A549 (cell line): ENCODE measurements around the gene TSHZ2. TPM values are rescaled to one million over a fixed set of nuclear protein-coding genes. Genes with fewer than 3 reads are reported as not detected.
A peak's percentile ranks its signal among the peaks of the same experiment; 100 is the strongest.

ENCODE experiments used
- ATAC-seq, 2 experiments: fragments of 200-7000 bp in 1 of 2; fragments of >200 bp in 1 of 2; cut with Nextera tagmentation in 1 of 2; cut with Tn5 transposase in 1 of 2; 3 replicates each; pipeline versions ENCODE4 v1.8.0 to v1.9.1; 2018 to 2020; ENCODE audit warnings: mild to moderate bottlenecking in 1 of 2, moderate library complexity in 1 of 2
- CTCF ChIA-PET: fragments of 300-600 bp; sonication (Branson Sonifier 250); formaldehyde crosslinking; extraction: SDS; loops from one replicate; lab custom pipeline; 2021; ENCODE audit warnings: antibody characterized with exemption, inconsistent platforms; lab: Yijun Ruan, JAX
- POLR2A ChIA-PET: fragments of 350-600 bp; formaldehyde crosslinking; extraction: SDS; loops from one replicate; lab custom pipeline; 2021; ENCODE audit warnings: antibody characterized with exemption, inconsistent platforms; lab: Yijun Ruan, JAX
- DNase-seq, 2 experiments: peaks; one replicate each; pipeline versions ENCODE4 v3.0.0 to v3.0.0-alpha.2; 2011 to 2016; ENCODE audit warnings: low read depth in 1 of 2, low spot score in 1 of 2
- FAIRE-seq: peaks from 2 replicates; lab custom pipeline; 2011; peaks lifted over from hg19 to GRCh38; lab: Jason Lieb, UNC
- H3K27ac ChIP-seq, 2 experiments: fragments of >200 bp; sonication (Bioruptor Twin); formaldehyde crosslinking; 3 replicates each; pipeline ENCODE4 v1.5.1; 2016 to 2017
- H3K4me1 ChIP-seq: fragments of >200 bp; sonication (Bioruptor Twin); formaldehyde crosslinking; 3 replicates; pipeline ENCODE4 v1.6.1; 2016
- H3K4me2 ChIP-seq: fragments of >200 bp; sonication (Bioruptor Twin); formaldehyde crosslinking; 3 replicates; pipeline ENCODE4 v1.6.1; 2016
- H3K4me3 ChIP-seq: fragments of >200 bp; sonication (Bioruptor Twin); formaldehyde crosslinking; 3 replicates; pipeline ENCODE4 v1.5.1; 2016
- H3K9me3 ChIP-seq: fragments of >200 bp; sonication (Bioruptor Twin); formaldehyde crosslinking; 3 replicates; pipeline ENCODE4 v1.6.1; 2016
- BHLHE40 ChIP-seq: IDR thresholded peaks from 2 replicates; pipeline ENCODE4 v1.6.1; 2012; ENCODE audit warnings: low read depth, low read length, inconsistent platforms
- CBX8 ChIP-seq: fragments of 200-600 bp; sonication (generic); IDR thresholded peaks from 2 replicates; pipeline ENCODE4 v1.6.1; 2016
- CTCF ChIP-seq: fragments of >200 bp; sonication (Bioruptor Twin); formaldehyde crosslinking; IDR thresholded peaks from 3 replicates; pipeline ENCODE4 v1.5.1; 2016
- EHF ChIP-seq: fragments of 250-450 bp; sonication (Bioruptor Pico); IDR thresholded peaks from 2 replicates; pipeline ENCODE4 v1.5.0; 2020; ENCODE audit warnings: mild to moderate bottlenecking
- EP300 ChIP-seq, 2 experiments: fragments of >200 bp; sonication (Bioruptor Twin); formaldehyde crosslinking; IDR thresholded peaks; 2 replicates in 1 of 2; 3 replicates in 1 of 2; pipeline ENCODE4 v1.6.1; 2016 to 2017
- ESRRA ChIP-seq: fragments of 150-350 bp; IDR thresholded peaks from 2 replicates; pipeline ENCODE4 v1.6.1; 2014; ENCODE audit warnings: mild to moderate bottlenecking, low read length, borderline replicate concordance
- FOSB ChIP-seq: fragments of 250-450 bp; sonication (Bioruptor Pico); IDR thresholded peaks from 2 replicates; pipeline ENCODE4 v1.5.0; 2020; ENCODE audit warnings: mild to moderate bottlenecking, moderate library complexity
- FOSL2 ChIP-seq, 2 experiments: fragments of 450-650 bp in 1 of 2; fragments of >200 bp in 1 of 2; sonication (Bioruptor Twin) in 1 of 2; formaldehyde crosslinking; IDR thresholded peaks; 2 replicates each; pipeline versions ENCODE4 v1.5.0 to v1.6.1; 2016 to 2020; ENCODE audit warnings: mild to moderate bottlenecking in 1 of 2, moderate library complexity in 1 of 2
- FOXS1 ChIP-seq: fragments of 250-450 bp; sonication (Bioruptor Pico); IDR thresholded peaks from 2 replicates; pipeline ENCODE4 v1.5.0; 2020; ENCODE audit warnings: mild to moderate bottlenecking, moderate library complexity
- HES2 ChIP-seq: fragments of >200 bp; sonication (Bioruptor Twin); formaldehyde crosslinking; IDR thresholded peaks from 2 replicates; pipeline ENCODE4 v1.6.1; 2016
- MAFK ChIP-seq: fragments of 450-650 bp; IDR thresholded peaks from 2 replicates; pipeline ENCODE4 v1.6.1; 2014; ENCODE audit not compliant: partially characterized antibody
- MAX ChIP-seq: IDR thresholded peaks from 2 replicates; pipeline ENCODE4 v1.6.1; 2012
- MAZ ChIP-seq: fragments of 150-350 bp; IDR thresholded peaks from 2 replicates; pipeline ENCODE4 v1.6.1; 2014; ENCODE audit warnings: antibody characterized with exemption, low read depth, low read length, borderline replicate concordance
- POLR2A ChIP-seq: IDR thresholded peaks from 2 replicates; pipeline ENCODE4 v1.6.1; 2012; ENCODE audit warnings: mild to moderate bottlenecking, low read length
- RFX5 ChIP-seq: fragments of 450-650 bp; IDR thresholded peaks from 2 replicates; pipeline ENCODE4 v1.7.1; 2014; ENCODE audit warnings: antibody characterized with exemption, mild to moderate bottlenecking, moderate library complexity
- SMC3 ChIP-seq: fragments of >200 bp; sonication (Bioruptor Twin); formaldehyde crosslinking; IDR thresholded peaks from 3 replicates; pipeline ENCODE4 v1.6.1; 2018; ENCODE audit warnings: inconsistent platforms
- TFCP2L1 ChIP-seq: fragments of 250-450 bp; sonication (Bioruptor Pico); IDR thresholded peaks from 2 replicates; pipeline ENCODE4 v1.5.0; 2021; ENCODE audit warnings: mild to moderate bottlenecking
- TP53 ChIP-seq: fragments of 250-450 bp; sonication (Bioruptor Pico); IDR thresholded peaks from 2 replicates; pipeline ENCODE4 v1.5.0; 2021; ENCODE audit warnings: mild to moderate bottlenecking, moderate library complexity
- ZC3H11A ChIP-seq: fragments of 450-650 bp; IDR thresholded peaks from 2 replicates; pipeline ENCODE4 v1.6.1; 2014; ENCODE audit warnings: antibody characterized with exemption, mild to moderate bottlenecking
- ZFP36 ChIP-seq: fragments of 450-650 bp; IDR thresholded peaks from 2 replicates; pipeline ENCODE4 v1.6.1; 2014; ENCODE audit warnings: borderline replicate concordance; ENCODE audit not compliant: partially characterized antibody
- ZNF302 ChIP-seq: fragments of 250-450 bp; sonication (Bioruptor Pico); IDR thresholded peaks from 2 replicates; pipeline ENCODE4 v1.9.0; 2021; ENCODE audit warnings: inconsistent platforms, mild to moderate bottlenecking, moderate library complexity
- WGBS: methylation state at CpG from one replicate; pipeline ENCODE4 v1.1.6; 2017; ENCODE audit errors: missing lambda C conversion rate; 5-methylcytosine and 5-hydroxymethylcytosine counted together
- polyA plus RNA-seq, 4 experiments: library from polyadenylated mRNA; depleted of rRNA in 3 of 4; stranded (reverse); fragments of >200 nt; fragmentation: RNase III in 1 of 4; extraction: RNeasy Plus Mini Kit Qiagen cat#74134 plus additional on column Dnase treatment in 1 of 4; gene quantifications; 2 replicates in 3 of 4; 3 replicates in 1 of 4; pipeline ENCODE4 v1.2.3, GENCODE V29; 2011 to 2017
- TF ChIP-seq, protein P1 (sequence below): IDR thresholded peaks from 2 replicates; pipeline ENCODE4 v1.6.1; 2012; ENCODE audit warnings: low read depth, borderline replicate concordance
- TF ChIP-seq, protein P2 (sequence below): fragments of 200-600 bp; sonication (generic); IDR thresholded peaks from 2 replicates; pipeline ENCODE4 v1.6.1; 2016; ENCODE audit warnings: antibody characterized with exemption, mild to moderate bottlenecking, moderate library complexity

TSHZ2 gene
- polyA plus RNA-seq, 2 of the 4 experiments (the other 2 are of a cell fraction): not detected

- FAIRE-seq (no peak), ATAC-seq (no peak)
- 40% methylated on average over 7 of the region's 7 CpGs for WGBS
- H3K27ac ChIP-seq: no peak overlapping the region
- H3K4me1 ChIP-seq: no peaks in the 10 kb centered on the region
- H3K4me3 ChIP-seq: no peak overlapping the region
- H3K4me2 ChIP-seq: no peak overlapping the region
- CTCF ChIA-PET: interaction anchor here (0.6 kb wide), 2 partner anchors 116 to 674 kb away, joined by 3 read pairs; no protein-coding TSS in a partner anchor
- TF ChIP-seq EP300 (IDR thresholded peaks at IDR 0.05): no peak
- TF ChIP-seq POLR2A: no peak
- TF ChIP-seq ZNF302 (CRISPR knock-in tag): no peak
- no peak for TF ChIP-seq ZFP36
- TF ChIP-seq MAX: no peak
- TF ChIP-seq HES2: no peak
- TF ChIP-seq ZC3H11A: no peak
- TF ChIP-seq RFX5: no peak
- no peak for TF ChIP-seq TP53
- no peak for TF ChIP-seq CTCF
- no peak for TF ChIP-seq CBX8
- TF ChIP-seq FOXS1: no peak
- no peak for TF ChIP-seq FOSL2 (IDR thresholded peaks at IDR 0.05)
- TF ChIP-seq FOSL2 (CRISPR knock-in tag; IDR thresholded peaks at IDR 0.05): no peak
- TF ChIP-seq MAZ: no peak
- no peak for TF ChIP-seq FOSB
- TF ChIP-seq EHF (CRISPR knock-in tag): no peak
- TF ChIP-seq BHLHE40: no peak
- TF ChIP-seq, all 56 proteins: peak for 0
- DNase-seq: no peak
- no peaks in the 10 kb centered on the region for H3K9me3 ChIP-seq
- POLR2A ChIA-PET: no interaction called here
Observed at GRCh38 chr20:53297154-53297529, 325.0 kb downstream of the TSHZ2 start.

GRCh38 chr20:53298260-53298659 is 326.1 kb downstream of the TSHZ2 start:
- no peak overlapping the region for H3K27ac ChIP-seq
- no peak overlapping the region for H3K4me2 ChIP-seq
- DNase-seq (no peak), ATAC-seq (no peak), FAIRE-seq (no peak)
- CTCF ChIA-PET: no interaction called here
- no peaks in the 10 kb centered on the region for H3K9me3 ChIP-seq
- POLR2A ChIA-PET: interaction anchor here (0.6 kb wide), 1 partner anchor 160 kb away, joined by 3 read pairs; no protein-coding TSS in a partner anchor
- no peak for TF ChIP-seq SMC3
- TF ChIP-seq, protein P1, sequence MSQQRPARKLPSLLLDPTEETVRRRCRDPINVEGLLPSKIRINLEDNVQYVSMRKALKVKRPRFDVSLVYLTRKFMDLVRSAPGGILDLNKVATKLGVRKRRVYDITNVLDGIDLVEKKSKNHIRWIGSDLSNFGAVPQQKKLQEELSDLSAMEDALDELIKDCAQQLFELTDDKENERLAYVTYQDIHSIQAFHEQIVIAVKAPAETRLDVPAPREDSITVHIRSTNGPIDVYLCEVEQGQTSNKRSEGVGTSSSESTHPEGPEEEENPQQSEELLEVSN: no peak
- peak; percentile 90 for TF ChIP-seq MAFK
- H3K4me1 ChIP-seq: no peaks in the 10 kb centered on the region
- WGBS: 41% methylated on average over 6 of the region's 6 CpGs
- H3K4me3 ChIP-seq: no peak overlapping the region

DNA sequence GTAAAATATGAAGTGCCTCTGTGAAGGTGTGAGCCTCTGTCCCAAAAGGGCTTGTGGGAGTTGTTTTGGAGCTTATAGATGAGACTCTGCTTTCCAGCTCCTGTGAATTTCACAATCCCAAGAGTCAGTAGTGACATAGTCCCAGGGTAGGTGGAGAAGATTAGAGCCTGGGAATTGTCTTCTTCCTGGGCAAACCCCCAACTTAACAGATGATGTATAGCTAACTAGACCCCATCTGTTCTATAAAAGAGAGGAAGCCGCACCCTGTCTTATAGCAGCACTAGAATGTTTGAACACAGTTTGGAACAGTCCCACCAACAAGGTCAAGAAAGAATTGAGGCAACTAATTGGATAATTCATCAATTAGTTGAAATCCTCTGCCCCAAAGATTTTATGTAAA is 326.8 kb downstream of the TSHZ2 start:
- FAIRE-seq: no peak
- WGBS: 81% methylated on average over 1 of the region's 1 CpG
- Histone ChIP-seq H3K4me3 (no peak overlapping the region), H3K4me1 (no peaks in the 10 kb centered on the region), H3K9me3 (no peaks in the 10 kb centered on the region), H3K4me2 (no peak overlapping the region)
- no peak for ATAC-seq
- POLR2A ChIA-PET: interaction anchor here (0.6 kb wide), 1 partner anchor 161 kb away, joined by 3 read pairs; no protein-coding TSS in a partner anchor
- CTCF ChIA-PET: interaction anchor here (0.6 to 1.2 kb wide), 2 partner anchors 20 to 96 kb away, joined by 3 to 4 read pairs; no protein-coding TSS in a partner anchor
- TF ChIP-seq ESRRA (no peak), TFCP2L1 (no peak), RFX5 (no peak)
- TF ChIP-seq, protein P2, sequence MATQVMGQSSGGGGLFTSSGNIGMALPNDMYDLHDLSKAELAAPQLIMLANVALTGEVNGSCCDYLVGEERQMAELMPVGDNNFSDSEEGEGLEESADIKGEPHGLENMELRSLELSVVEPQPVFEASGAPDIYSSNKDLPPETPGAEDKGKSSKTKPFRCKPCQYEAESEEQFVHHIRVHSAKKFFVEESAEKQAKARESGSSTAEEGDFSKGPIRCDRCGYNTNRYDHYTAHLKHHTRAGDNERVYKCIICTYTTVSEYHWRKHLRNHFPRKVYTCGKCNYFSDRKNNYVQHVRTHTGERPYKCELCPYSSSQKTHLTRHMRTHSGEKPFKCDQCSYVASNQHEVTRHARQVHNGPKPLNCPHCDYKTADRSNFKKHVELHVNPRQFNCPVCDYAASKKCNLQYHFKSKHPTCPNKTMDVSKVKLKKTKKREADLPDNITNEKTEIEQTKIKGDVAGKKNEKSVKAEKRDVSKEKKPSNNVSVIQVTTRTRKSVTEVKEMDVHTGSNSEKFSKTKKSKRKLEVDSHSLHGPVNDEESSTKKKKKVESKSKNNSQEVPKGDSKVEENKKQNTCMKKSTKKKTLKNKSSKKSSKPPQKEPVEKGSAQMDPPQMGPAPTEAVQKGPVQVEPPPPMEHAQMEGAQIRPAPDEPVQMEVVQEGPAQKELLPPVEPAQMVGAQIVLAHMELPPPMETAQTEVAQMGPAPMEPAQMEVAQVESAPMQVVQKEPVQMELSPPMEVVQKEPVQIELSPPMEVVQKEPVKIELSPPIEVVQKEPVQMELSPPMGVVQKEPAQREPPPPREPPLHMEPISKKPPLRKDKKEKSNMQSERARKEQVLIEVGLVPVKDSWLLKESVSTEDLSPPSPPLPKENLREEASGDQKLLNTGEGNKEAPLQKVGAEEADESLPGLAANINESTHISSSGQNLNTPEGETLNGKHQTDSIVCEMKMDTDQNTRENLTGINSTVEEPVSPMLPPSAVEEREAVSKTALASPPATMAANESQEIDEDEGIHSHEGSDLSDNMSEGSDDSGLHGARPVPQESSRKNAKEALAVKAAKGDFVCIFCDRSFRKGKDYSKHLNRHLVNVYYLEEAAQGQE: no peak
- TF ChIP-seq, all 56 proteins: peak for 0
- no peak overlapping the region for H3K27ac ChIP-seq
- no peak for DNase-seq
